Upper lobe of right lung (tissue), 1 donor: ENCODE results near the gene TTF2. TPM values are rescaled to one million over a fixed set of nuclear protein-coding genes. Genes with fewer than 3 reads are reported as not detected.

Experiments used
- ATAC-seq: fragments of 200-7000 bp; cut with Tn5 transposase; one replicate; pipeline ENCODE4 v1.9.1; 2020; ENCODE audit warnings: mild to moderate bottlenecking, moderate library complexity
- DNase-seq: peaks from one replicate; pipeline ENCODE4 v3.0.0-alpha.2; 2020
- H3K27ac ChIP-seq: fragments of 200-600 bp; one replicate; pipeline ENCODE4 v1.8.0; 2022
- H3K27me3 ChIP-seq: fragments of 200-600 bp; one replicate; pipeline ENCODE4 v1.8.0; 2022; ENCODE audit warnings: mild to moderate bottlenecking
- H3K36me3 ChIP-seq: fragments of 200-600 bp; one replicate; pipeline ENCODE4 v1.8.0; 2022
- H3K4me1 ChIP-seq: fragments of 200-600 bp; one replicate; pipeline ENCODE4 v1.8.0; 2022
- H3K4me3 ChIP-seq: fragments of 200-600 bp; one replicate; pipeline ENCODE4 v1.8.0; 2022; ENCODE audit warnings: mild to moderate bottlenecking
- H3K9me3 ChIP-seq: fragments of 200-600 bp; one replicate; pipeline ENCODE4 v1.8.0; 2022
- intact Hi-C: fragments of 100-400 bp; cut with DNase I; formaldehyde crosslinking; loops from one replicate; pipeline ENCODE4 v1.11.0; 2022
- total RNA-seq: library from RNA; stranded (reverse); fragmentation: NEBNext Ultra II Directional; extraction: Animal tissue kit (Norgen Biotek cat#: 25700); gene quantifications from one replicate; pipeline ENCODE4 v1.2.1, GENCODE V29; 2021
- TF ChIP-seq, protein P1 (sequence below): fragments of 200-600 bp; IDR thresholded peaks from one replicate; pipeline ENCODE4 v1.8.0; 2022; ENCODE audit warnings: antibody characterized with exemption
- donor health status: DM: no; HTN: yes; CAD: no; lungs with severe emphysema.

Gene TTF2
- total RNA-seq, 1 donor from 2014 or later = 14.8 TPM

DNA sequence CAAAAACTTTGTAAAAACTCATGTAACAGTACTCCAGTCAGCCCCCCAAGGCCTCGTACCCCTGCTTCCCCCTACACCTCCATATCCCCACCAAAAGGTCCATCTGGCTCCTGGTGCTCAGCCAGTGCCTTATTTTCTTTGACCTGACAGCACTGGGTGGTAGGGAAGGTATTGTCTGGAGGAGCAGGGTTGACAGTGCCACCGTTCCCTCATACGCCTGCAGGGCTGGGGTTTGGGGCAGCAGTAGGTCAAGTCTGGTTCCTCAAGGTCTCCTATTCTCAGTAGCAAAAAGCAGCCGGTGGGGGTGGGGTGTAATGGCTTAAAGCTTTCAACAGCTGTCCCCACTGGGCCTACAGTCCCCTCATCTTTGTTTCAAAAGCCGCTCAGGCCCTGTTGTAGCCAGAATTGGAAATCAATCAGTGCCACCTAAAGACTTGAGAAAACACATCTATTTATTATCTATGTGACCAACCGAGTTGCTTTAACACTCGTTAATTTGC lies 25.3 kb upstream of the TTF2 start:
- Histone ChIP-seq H3K27ac (no peak overlapping the region), H3K4me1 (no peaks in the 10 kb centered on the region), H3K4me3 (no peak overlapping the region), H3K36me3 (no peaks in the 10 kb centered on the region), H3K9me3 (no peaks in the 10 kb centered on the region), H3K27me3 (no peaks in the 10 kb centered on the region)
- DNase-seq (no peak), ATAC-seq (no peak)
- TF ChIP-seq, protein P1, sequence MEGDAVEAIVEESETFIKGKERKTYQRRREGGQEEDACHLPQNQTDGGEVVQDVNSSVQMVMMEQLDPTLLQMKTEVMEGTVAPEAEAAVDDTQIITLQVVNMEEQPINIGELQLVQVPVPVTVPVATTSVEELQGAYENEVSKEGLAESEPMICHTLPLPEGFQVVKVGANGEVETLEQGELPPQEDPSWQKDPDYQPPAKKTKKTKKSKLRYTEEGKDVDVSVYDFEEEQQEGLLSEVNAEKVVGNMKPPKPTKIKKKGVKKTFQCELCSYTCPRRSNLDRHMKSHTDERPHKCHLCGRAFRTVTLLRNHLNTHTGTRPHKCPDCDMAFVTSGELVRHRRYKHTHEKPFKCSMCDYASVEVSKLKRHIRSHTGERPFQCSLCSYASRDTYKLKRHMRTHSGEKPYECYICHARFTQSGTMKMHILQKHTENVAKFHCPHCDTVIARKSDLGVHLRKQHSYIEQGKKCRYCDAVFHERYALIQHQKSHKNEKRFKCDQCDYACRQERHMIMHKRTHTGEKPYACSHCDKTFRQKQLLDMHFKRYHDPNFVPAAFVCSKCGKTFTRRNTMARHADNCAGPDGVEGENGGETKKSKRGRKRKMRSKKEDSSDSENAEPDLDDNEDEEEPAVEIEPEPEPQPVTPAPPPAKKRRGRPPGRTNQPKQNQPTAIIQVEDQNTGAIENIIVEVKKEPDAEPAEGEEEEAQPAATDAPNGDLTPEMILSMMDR = no peak
- intact Hi-C loops = no loop called here

DNA sequence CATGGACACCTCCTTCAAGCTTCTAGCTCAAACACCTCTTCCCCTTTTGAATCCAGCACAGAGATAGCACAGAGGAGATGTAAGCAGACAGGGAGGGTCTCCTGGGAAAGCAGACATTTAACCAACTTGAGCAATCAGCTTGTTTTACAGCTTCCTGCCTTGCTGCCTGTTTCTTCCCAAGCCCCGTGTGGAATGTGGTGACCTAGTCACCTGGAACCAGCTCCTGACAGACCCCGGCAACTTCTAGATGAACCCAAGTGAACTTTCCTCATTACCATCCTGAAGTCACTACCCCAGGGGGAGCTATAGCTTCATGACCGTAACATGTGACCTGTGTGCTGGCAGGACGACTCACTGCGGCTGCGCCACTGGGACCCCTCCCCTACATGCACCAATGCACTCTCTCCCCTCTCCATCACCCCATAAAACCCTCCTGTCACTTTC lies 24.1 kb upstream of the TTF2 start:
- intact Hi-C loops = no loop called here
- TF ChIP-seq, protein P1 = no peak
- Histone ChIP-seq H3K9me3 (no peaks in the 10 kb centered on the region), H3K4me1 (no peaks in the 10 kb centered on the region), H3K27ac (no peak overlapping the region), H3K27me3 (no peaks in the 10 kb centered on the region), H3K4me3 (no peak overlapping the region), H3K36me3 (no peaks in the 10 kb centered on the region)
- DNase-seq = no peak
- ATAC-seq = no peak

DNA sequence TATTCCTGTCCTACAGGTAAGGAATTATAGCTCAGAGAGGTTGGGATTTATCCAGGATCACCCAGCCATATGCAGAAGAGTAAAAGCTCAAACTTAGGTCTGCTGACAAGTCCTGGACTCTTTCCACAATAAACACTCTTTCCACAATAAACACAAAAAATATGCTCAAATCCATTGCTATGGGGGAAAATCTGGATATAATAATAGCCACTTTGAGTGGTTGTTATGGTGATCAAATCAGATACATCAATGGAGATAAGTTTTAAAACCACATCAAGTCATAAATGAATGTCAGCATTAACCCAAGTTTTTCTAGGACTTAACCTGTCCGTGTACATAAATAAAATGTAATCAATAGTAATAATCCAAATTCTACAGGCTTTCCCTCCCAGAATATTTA lies 22.3 kb upstream of the TTF2 start:
- DNase-seq (no peak), ATAC-seq (no peak)
- Histone ChIP-seq H3K4me1 (no peaks in the 10 kb centered on the region), H3K36me3 (no peaks in the 10 kb centered on the region), H3K9me3 (no peaks in the 10 kb centered on the region), H3K4me3 (no peak overlapping the region), H3K27me3 (no peaks in the 10 kb centered on the region), H3K27ac (no peak overlapping the region)
- intact Hi-C loops = no loop called here
- TF ChIP-seq, protein P1 = no peak

DNA sequence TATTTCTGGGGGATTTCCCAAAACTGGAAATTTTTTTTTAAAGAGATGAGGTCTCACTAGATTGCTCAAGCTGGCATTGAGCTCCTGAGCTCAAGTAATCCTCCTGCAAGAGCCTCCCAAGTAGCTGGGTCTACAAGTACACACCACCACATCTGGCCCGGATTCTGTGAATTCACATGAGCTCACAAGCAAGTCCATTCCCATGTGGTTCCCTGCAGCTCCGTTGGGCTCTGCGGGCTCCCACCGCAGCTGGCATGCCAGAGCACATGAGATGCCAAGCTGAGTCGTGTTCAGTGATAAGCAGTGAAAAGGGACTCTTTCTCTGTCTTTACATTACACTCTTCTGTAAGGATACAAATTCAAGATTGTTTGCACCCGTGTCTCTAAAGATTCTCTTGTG lies 21.9 kb upstream of the TTF2 start:
- no peaks in the 10 kb centered on the region for H3K9me3 ChIP-seq
- H3K4me3 ChIP-seq = no peak overlapping the region
- ATAC-seq (no peak), DNase-seq (no peak)
- H3K27me3 ChIP-seq = no peaks in the 10 kb centered on the region
- no peaks in the 10 kb centered on the region for H3K36me3 ChIP-seq
- TF ChIP-seq, protein P1 = no peak
- H3K27ac ChIP-seq = no peak overlapping the region
- no peaks in the 10 kb centered on the region for H3K4me1 ChIP-seq
- intact Hi-C loops = no loop called here

DNA sequence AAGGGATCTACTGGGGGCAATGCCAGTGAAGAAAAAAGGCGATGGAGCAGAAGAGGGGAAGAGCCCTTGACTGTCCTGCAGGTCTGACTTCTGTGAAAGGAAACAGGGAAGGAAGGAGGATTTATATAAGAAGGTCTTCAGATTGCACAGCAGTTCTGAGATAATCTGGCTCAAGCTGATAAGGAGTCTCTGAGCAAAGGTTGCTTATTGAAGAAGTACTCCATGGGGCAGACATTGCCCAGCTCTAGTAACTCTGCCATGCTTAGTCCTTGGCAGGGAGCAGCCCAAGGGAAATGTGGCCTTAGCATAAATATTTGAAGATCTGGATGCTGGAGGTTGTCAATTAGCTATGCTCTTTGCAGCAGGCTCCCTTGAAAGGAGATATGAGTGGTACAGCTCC lies 15.9 kb upstream of the TTF2 start:
- no peak overlapping the region for H3K27ac ChIP-seq
- no peak overlapping the region for H3K4me3 ChIP-seq
- TF ChIP-seq, protein P1 = no peak
- H3K9me3 ChIP-seq = no peaks in the 10 kb centered on the region
- no peak for DNase-seq
- no peaks in the 10 kb centered on the region for H3K36me3 ChIP-seq
- intact Hi-C loops = no loop called here
- H3K4me1 ChIP-seq = no peaks in the 10 kb centered on the region
- no peak for ATAC-seq
- H3K27me3 ChIP-seq = no peaks in the 10 kb centered on the region

DNA sequence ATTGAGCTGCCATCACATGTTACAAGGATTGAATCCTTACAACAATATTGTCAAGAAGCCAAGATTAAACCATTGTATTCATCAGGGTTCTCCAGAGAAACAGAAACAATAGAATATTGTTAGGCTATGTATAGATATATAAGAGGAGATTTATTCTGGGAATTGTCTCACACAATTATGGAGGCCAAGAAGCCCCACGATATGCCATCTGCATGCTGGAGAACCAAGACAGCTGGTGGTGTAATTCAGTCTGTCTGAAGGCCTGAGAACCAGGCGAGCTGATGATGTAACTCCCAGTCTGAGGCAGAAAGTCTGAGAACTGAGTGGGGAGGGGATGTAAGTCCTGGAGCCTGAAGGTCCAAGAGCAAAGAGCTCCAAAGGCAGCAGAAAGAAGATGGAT lies 14.5 kb upstream of the TTF2 start:
- TF ChIP-seq, protein P1 = no peak
- Histone ChIP-seq H3K4me3 (no peak overlapping the region), H3K9me3 (no peaks in the 10 kb centered on the region), H3K27me3 (no peaks in the 10 kb centered on the region), H3K4me1 (peaks cover 2% of the 10 kb centered on the region), H3K27ac (no peak overlapping the region), H3K36me3 (no peaks in the 10 kb centered on the region)
- DNase-seq (no peak), ATAC-seq (no peak)
- intact Hi-C loops = no loop called here
